GM19025 (cell line): ENCODE results near the gene RNF157.
A peak's percentile ranks its signal among the peaks of the same experiment; 100 is the strongest.

Source experiments
- ATAC-seq: cut with Tn5 transposase; IDR thresholded peaks from one replicate; pipeline ENCODE4 v1.9.1; 2021; ENCODE audit warnings: mild to moderate bottlenecking, low read depth, moderate library complexity; ENCODE audit not compliant: unreplicated experiment

Gene RNF157

GRCh38 chr17:76146053-76146851 lies 94.0 kb downstream of the RNF157 start:
- ATAC-seq = no peak

DNA sequence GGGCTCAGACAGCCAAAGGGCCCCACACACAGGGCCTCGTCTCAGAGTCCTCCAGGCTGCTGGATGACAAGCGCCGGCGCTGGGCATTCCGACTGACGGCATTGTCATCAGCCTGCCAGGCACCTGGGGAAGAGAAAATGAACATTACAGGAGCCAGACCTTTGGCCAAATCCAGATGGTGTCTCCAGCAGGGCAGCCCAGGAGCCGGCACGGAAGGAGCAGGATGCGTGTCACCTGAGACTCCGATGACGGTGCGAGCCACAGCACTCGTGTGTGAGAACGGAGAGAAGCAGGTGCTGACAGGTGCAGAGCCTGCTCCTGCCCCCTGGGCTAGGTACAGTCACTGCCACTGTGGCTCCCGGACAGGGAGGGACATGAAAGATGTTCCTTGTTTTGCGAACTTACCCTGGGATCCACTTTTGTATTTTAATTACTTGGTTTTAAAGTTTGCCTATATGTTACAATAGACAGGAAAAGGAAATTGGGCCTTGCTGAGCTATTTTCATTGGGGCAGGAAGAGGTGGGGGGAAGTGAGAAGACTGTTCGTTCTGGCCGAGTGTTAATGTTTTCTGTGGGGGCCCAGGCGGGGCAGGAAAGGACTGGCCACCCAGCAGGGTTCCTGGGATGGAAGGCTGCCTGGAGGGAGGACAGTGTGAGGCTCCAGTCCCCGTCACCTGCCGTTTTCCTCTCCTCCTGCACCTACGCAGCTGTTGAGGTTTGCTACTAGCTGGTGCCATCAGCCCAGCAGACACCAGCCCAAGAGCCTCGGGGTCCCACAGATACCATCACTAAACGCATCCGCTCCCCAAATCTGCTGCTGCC lies 94.9 kb downstream of the RNF157 start:
- no peak for ATAC-seq

GRCh38 chr17:76142585-76143041 lies 97.7 kb downstream of the RNF157 start:
- no peak for ATAC-seq

DNA sequence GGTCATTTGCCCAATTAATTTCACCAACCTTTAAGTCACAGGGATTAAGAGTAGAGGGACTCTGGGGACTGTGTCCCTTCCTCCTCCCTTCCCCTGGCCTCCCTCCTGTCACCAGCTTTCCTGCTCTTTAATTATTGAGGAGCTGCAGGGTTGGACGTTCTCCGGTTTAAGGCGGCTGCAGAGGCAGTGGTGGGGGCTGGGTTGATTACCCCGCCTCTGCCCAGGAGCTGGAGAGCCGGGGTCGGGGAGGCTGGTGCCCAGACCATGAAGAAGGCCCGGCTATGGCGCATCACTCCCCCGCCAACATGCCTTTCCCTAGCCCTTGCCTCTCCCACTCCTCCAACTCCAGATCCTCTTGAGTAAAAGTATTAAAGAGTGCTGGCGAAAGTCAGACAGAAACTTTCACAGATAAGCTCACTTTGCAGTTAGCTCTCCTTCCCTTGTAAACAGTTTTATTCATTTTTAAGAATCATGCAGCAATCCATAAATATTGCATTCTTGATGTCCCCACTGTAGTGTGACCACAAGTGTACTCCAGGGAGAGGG lies 98.2 kb downstream of the RNF157 start:
- no peak for ATAC-seq

GRCh38 chr17:76141212-76142038 lies 98.9 kb downstream of the RNF157 start, which contains the start of gene FOXJ1:
FOXJ1 (minus strand) TSS chr17:76141245; CDS start chr17:76140395, 850 bp downstream.
- peak; percentile 89 for ATAC-seq

GRCh38 chr17:76140661-76141211 lies 99.6 kb downstream of the RNF157 start:
- peak; percentile 25 for ATAC-seq

GRCh38 chr17:76139801-76140660 lies 100.3 kb downstream of the RNF157 start:
- no peak for ATAC-seq

DNA sequence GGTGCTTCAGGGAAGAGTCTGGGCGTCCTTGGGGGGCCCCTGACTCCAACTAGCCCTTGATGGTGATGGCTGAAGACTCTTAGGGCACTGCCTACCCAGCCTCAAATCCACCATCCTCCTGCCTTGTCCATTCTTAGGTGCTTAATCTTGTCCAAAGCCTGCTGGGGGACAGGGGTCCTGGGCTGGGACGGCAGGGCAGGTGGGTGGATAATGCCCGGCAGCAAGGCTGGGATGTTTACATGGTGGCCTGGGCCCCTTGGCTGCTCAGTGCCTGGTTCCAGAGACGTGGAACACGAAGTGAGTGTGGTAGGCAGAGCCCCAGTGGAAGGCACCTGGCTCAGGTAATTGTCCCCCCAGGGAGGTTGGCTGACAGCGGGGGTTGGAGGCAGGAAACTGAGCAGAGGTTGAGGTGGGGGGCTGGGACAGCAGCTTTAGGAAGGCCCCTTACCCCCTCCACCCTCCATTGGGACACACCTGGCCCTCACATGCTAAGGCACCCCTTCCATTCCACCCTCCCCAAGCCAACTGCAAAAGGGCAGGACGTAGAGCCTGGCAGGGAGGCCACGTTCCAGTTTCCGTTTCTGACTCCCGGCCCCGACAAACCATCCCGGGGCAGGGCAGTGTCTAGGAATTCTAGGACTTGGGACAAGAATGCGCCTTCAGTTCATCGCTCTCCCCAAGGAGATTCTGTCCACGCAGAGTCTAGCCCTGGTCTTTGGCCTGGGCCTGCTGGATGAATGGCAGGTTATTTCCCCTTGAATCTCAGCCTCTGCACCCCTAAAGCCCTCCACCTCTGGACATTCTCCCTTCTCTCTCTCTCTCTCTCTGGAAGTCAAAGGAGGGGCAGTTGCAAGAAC lies 101.2 kb downstream of the RNF157 start:
- ATAC-seq = no peak

DNA sequence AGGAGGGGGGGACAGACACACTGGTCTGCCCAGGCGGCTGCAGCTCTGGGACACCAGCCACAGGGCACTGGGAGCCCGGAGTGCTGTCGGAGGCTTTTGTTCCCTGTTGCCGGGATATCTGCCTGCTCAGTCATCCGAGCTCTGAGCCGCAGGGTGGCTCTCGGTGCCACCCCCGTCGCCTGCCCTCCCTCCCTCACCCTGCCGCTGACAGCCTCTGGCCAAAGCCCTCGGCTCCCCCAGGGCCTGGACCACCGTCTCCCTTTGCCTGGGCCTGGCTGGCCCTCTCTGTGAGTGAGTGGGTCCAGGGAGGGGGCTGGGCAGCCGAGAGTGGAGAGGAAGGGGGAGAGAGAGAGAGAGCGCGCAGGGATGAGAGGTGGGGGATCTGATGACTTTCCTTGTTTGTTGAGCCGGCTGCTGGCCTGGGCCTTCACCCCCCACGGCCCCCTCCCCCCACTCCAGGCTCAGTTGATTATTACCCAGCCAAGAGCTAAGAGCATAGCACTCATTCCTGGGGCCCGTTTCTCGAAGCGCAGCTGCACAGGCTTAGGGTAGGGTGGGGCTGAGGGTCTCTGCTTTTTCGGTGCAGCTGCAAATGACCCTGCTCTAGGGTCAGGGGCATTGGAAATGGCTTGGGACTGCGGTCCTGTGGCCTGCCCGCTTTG lies 101.9 kb downstream of the RNF157 start:
- no peak for ATAC-seq

- no peak for ATAC-seq
Measured at GRCh38 chr17:76137351-76138233, 102.7 kb downstream of the RNF157 start.

- no peak for ATAC-seq
Measured at GRCh38 chr17:76137001-76137350, 103.3 kb downstream of the RNF157 start.

- no peak for ATAC-seq
Measured at GRCh38 chr17:76136276-76137000, 103.9 kb downstream of the RNF157 start.

DNA sequence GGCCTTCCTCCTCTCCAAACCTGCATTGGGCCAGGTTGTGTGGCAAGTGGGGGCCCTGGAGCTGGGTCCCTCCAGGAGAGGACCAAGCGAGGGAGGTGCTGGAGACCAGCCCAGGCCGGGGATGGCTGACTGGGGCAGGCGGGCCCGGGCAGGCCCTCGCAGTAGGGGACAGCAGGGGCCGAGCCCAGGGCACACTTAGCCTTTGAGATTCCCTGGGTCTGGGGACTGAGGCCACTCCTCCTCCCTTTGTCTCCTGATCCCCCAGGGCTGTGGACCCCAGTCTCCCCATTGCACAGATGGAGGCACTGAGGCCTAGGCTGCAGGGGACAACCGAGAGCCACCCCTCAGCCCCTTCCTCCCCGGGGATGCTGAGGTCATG lies 104.5 kb downstream of the RNF157 start:
- ATAC-seq = no peak

GRCh38 chr17:76134911-76135809 lies 105.1 kb downstream of the RNF157 start:
- no peak for ATAC-seq
